Calu3 (cell line): ENCODE measurements around the gene TDP1. TPM values are rescaled to one million over a fixed set of nuclear protein-coding genes. Genes with fewer than 3 reads are reported as not detected.
A peak's percentile ranks its signal among the peaks of the same experiment; 100 is the strongest.

Experiments
- BruUV-seq: library from RNA; stranded (reverse); fragments of 400-500 nt; replicated peaks from 2 replicates; lab custom pipeline; 2021; lab: Mats Ljungman, UMichigan
- CTCF ChIA-PET: fragments of 300-600 bp; sonication (Branson Sonifier 250); formaldehyde crosslinking; loops from one replicate; lab custom pipeline; 2022; ENCODE audit warnings: antibody characterized with exemption; lab: Charles Lee
- DNase-seq: peaks from one replicate; pipeline ENCODE4 v3.0.0; 2022
- H3K27ac Mint-ChIP-seq: one replicate; pipeline ENCODE4 v1.8.0; 2022; ENCODE audit warnings: mixed read lengths; ENCODE audit not compliant: unreplicated experiment
- H3K27me3 Mint-ChIP-seq: one replicate; pipeline ENCODE4 v1.8.0; 2022; ENCODE audit warnings: mixed read lengths; ENCODE audit not compliant: unreplicated experiment
- H3K36me3 Mint-ChIP-seq: one replicate; pipeline ENCODE4 v1.8.0; 2022; ENCODE audit warnings: mild to moderate bottlenecking, moderate library complexity, mixed read lengths; ENCODE audit not compliant: insufficient read depth, unreplicated experiment
- H3K4me1 Mint-ChIP-seq: one replicate; pipeline ENCODE4 v1.8.0; 2022; ENCODE audit warnings: mild to moderate bottlenecking, low read depth, mixed read lengths; ENCODE audit not compliant: unreplicated experiment
- H3K4me3 Mint-ChIP-seq: one replicate; pipeline ENCODE4 v1.8.0; 2022; ENCODE audit warnings: mild to moderate bottlenecking, low read depth, moderate library complexity, mixed read lengths; ENCODE audit not compliant: unreplicated experiment
- H3K9me3 Mint-ChIP-seq: one replicate; pipeline ENCODE4 v1.8.0; 2022; ENCODE audit warnings: low read depth, mixed read lengths; ENCODE audit not compliant: unreplicated experiment
- CTCF ChIP-seq: fragments of 200-600 bp; IDR thresholded peaks from one replicate; pipeline ENCODE4 v1.8.0; 2022; ENCODE audit warnings: antibody characterized with exemption; ENCODE audit not compliant: unreplicated experiment
- intact Hi-C: fragments of 100-400 bp; cut with micrococcal nuclease; formaldehyde crosslinking; loops from one replicate; pipeline ENCODE4 v1.10.0; 2022; ENCODE audit not compliant: unreplicated experiment
- total RNA-seq: library from RNA; stranded (reverse); gene quantifications from 2 replicates; pipeline ENCODE4 v1.2.3, GENCODE V29; 2022

The TDP1 gene
- total RNA-seq, 1 experiment from 2014 or later: 24.4 TPM

DNA sequence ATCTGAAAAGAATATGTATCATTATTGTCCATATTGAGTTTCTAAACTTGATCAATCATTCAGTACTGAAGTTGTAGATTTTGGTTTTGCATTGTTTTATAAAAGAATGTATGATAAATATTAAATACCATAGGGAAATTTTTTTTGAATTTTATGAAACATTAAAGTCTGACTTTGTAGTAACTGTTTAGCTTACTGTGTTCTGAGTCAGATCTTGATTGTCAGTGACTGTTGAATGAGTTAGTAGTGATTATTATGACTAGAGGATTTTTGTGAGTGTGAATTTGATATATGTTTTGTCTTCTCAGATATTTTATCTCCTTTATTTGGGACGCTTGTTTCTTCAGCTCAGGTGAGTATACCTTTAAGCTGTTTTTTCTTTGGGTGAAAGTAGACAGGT lies 10.1 kb downstream of the TDP1 start:
- intact Hi-C loops: no loop called here
- no peaks in the 10 kb centered on the region for H3K9me3 Mint-ChIP-seq
- no peak for TF ChIP-seq CTCF
- peaks cover 13% of the 10 kb centered on the region for H3K36me3 Mint-ChIP-seq
- CTCF ChIA-PET: no interaction called here
- BruUV-seq: no TSS peak
- peaks cover 4% of the 10 kb centered on the region for H3K4me1 Mint-ChIP-seq
- H3K4me3 Mint-ChIP-seq: no peak overlapping the region
- H3K27me3 Mint-ChIP-seq: no peaks in the 10 kb centered on the region
- DNase-seq: no peak
- H3K27ac Mint-ChIP-seq: no peak overlapping the region

DNA sequence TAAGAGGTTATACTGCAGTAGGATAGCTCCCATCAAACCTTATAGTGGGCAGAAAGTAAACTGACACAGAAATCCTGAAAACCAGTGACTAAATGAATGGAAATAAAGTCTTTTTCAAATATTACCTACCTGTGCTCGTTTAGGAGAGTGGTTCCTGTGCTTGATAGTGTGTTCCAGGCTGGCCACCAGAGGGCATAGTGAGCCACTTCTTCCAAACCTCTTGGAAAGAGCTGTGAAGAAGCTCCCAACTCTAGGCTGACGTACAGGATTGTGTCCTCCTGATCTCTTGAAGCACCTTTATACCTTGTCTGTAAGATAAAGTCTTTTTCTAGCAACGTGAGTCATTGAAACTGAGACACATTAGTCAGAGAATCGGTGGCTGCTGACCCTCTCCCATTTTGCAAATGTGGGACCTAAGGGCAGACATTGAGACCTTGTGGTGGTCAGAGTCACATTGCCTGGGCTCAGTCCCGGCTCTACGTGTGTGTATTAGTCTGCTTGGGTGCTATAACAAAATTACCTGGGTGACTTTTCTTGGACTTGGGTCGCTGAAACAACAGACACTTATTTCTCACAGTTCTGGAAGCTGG lies 17.6 kb downstream of the TDP1 start:
- BruUV-seq: no TSS peak
- DNase-seq: peak; percentile 69
- intact Hi-C loops: loop anchor here (1.0 kb wide), 2 partner anchors 34 to 262 kb away; no protein-coding TSS in a partner anchor
- no peaks in the 10 kb centered on the region for H3K9me3 Mint-ChIP-seq
- H3K27ac Mint-ChIP-seq: no peak overlapping the region
- H3K36me3 Mint-ChIP-seq: peaks cover 11% of the 10 kb centered on the region
- TF ChIP-seq CTCF: peak; percentile 45
- no peak overlapping the region for H3K4me3 Mint-ChIP-seq
- no peaks in the 10 kb centered on the region for H3K27me3 Mint-ChIP-seq
- CTCF ChIA-PET: interaction anchor here (0.7 to 1.5 kb wide), 9 partner anchors 9 to 932 kb away, joined by 3 to 20 read pairs (median 5); partner anchors contain the start of genes PSMC1 and TDP1
- H3K4me1 Mint-ChIP-seq: no peaks in the 10 kb centered on the region

DNA sequence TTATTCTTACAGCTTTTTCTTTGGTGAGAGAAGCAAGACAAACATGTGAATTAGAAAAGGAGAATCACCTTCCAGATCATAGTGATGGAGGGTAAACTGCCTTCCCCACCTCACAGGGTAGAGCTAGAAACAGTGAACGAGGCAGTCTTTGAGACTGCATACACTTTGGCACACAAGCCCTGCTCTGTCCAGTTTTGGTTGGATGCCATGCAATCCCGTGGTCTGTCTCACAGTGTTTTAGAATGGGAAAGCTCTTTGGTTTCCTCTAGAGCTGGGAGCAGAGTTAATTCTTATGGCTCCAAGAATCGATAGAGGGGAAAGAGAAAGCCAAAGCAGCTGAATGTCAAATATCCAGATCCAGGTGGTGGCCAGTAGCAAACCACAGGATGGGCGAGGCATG lies 21.9 kb downstream of the TDP1 start:
- no peaks in the 10 kb centered on the region for H3K9me3 Mint-ChIP-seq
- CTCF ChIA-PET: no interaction called here
- no peak overlapping the region for H3K27ac Mint-ChIP-seq
- no peak for DNase-seq
- no TSS peak for BruUV-seq
- no peaks in the 10 kb centered on the region for H3K27me3 Mint-ChIP-seq
- H3K4me3 Mint-ChIP-seq: no peak overlapping the region
- no peaks in the 10 kb centered on the region for H3K4me1 Mint-ChIP-seq
- intact Hi-C loops: no loop called here
- no peak for TF ChIP-seq CTCF
- peaks cover 10% of the 10 kb centered on the region for H3K36me3 Mint-ChIP-seq

DNA sequence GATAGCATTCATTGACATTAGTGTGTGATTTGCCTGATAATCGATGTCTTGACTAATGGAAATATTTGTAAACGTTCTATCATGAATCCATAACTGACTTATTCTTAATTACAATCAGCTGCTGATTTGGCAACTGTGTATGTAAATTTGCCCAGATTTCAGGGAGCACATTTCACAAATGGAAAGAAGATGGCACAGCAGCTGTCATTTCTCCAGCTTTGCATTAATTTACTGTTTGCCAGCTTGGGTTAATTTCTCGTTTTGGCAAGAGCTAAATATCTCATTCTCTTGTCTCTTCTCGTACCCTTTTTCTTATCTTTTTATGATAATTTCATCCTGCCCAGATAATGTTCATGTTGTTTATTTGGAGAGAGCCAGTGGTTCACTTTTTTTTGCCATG lies 22.9 kb downstream of the TDP1 start:
- peaks cover 10% of the 10 kb centered on the region for H3K36me3 Mint-ChIP-seq

More for the DNA sequence above, 22.9 kb downstream of the TDP1 start:
- intact Hi-C loops: no loop called here
- CTCF ChIA-PET: no interaction called here
- H3K27me3 Mint-ChIP-seq: no peaks in the 10 kb centered on the region
- no peak for TF ChIP-seq CTCF
- H3K4me1 Mint-ChIP-seq: no peaks in the 10 kb centered on the region
- BruUV-seq: no TSS peak
- H3K4me3 Mint-ChIP-seq: no peak overlapping the region
- H3K27ac Mint-ChIP-seq: no peak overlapping the region
- DNase-seq: no peak
- no peaks in the 10 kb centered on the region for H3K9me3 Mint-ChIP-seq
